H9 (cell line): Measurements from ENCODE around the gene AGGF1. TPM values are rescaled to one million over a fixed set of nuclear protein-coding genes. Genes with fewer than 3 reads are reported as not detected.
A peak's percentile ranks its signal among the peaks of the same experiment; 100 is the strongest.
"Not testable (repeated sequence)": the region's sequence is repeated elsewhere in the genome, so short reads cannot be mapped to it uniquely, and the experiment has no call there.

Experiments
- DNase-seq: peaks from one replicate; pipeline ENCODE4 v3.0.0-alpha.2; 2017
- H2AFZ ChIP-seq: one replicate; pipeline ENCODE4 v1.6.1; 2013; ENCODE audit warnings: mild to moderate bottlenecking, low read length, control low read depth, moderate library complexity
- H2AK5ac ChIP-seq: 2 replicates; pipeline ENCODE4 v1.6.1; 2013; ENCODE audit warnings: low read length, control low read depth, mixed read lengths; ENCODE audit not compliant: insufficient read length
- H2BK120ac ChIP-seq: one replicate; pipeline ENCODE4 v1.6.1; 2013; ENCODE audit warnings: low read depth, mild to moderate bottlenecking, low read length, control low read depth, inconsistent platforms; ENCODE audit not compliant: poor library complexity, severe bottlenecking
- H2BK12ac ChIP-seq: 2 replicates; pipeline ENCODE4 v1.6.1; 2013; ENCODE audit warnings: low read length, control low read depth, mixed read lengths, low read depth; ENCODE audit not compliant: insufficient read length
- H2BK15ac ChIP-seq: 2 replicates; pipeline ENCODE4 v1.6.1; 2013; ENCODE audit warnings: low read depth, low read length, control low read depth
- H2BK20ac ChIP-seq: one replicate; pipeline ENCODE4 v1.6.1; 2013; ENCODE audit warnings: low read depth, mild to moderate bottlenecking, low read length, control low read depth, inconsistent platforms; ENCODE audit not compliant: poor library complexity, severe bottlenecking
- H2BK5ac ChIP-seq: 2 replicates; pipeline ENCODE4 v1.6.1; 2013; ENCODE audit warnings: low read length, control low read depth, mixed read lengths; ENCODE audit not compliant: insufficient read length
- H3K14ac ChIP-seq: 2 replicates; pipeline ENCODE4 v1.6.1; 2013; ENCODE audit warnings: low read length, control low read depth; ENCODE audit not compliant: insufficient read depth
- H3K18ac ChIP-seq: 2 replicates; pipeline ENCODE4 v1.6.1; 2013; ENCODE audit warnings: low read depth, mild to moderate bottlenecking, mixed read lengths, low read length, control low read depth; ENCODE audit not compliant: insufficient read length
- H3K23ac ChIP-seq: 2 replicates; pipeline ENCODE4 v1.6.1; 2013; ENCODE audit warnings: low read length, control low read depth, mixed read lengths, low read depth; ENCODE audit not compliant: insufficient read length
- H3K23me2 ChIP-seq: 2 replicates; pipeline ENCODE4 v1.6.1; 2013; ENCODE audit warnings: low read depth, mild to moderate bottlenecking, mixed read lengths, low read length, control low read depth; ENCODE audit not compliant: insufficient read length, poor library complexity, severe bottlenecking
- H3K27ac ChIP-seq: 2 replicates; pipeline ENCODE4 v1.5.1; 2013; ENCODE audit warnings: low read length, control low read depth, mixed read lengths, low read depth; ENCODE audit not compliant: insufficient read length
- H3K27me3 ChIP-seq: 2 replicates; pipeline ENCODE4 v1.6.1; 2013; ENCODE audit warnings: low read length, control low read depth, inconsistent platforms; ENCODE audit not compliant: insufficient read depth
- H3K4ac ChIP-seq: 2 replicates; pipeline ENCODE4 v1.6.1; 2013; ENCODE audit warnings: low read depth, mild to moderate bottlenecking, control low read depth, inconsistent platforms, low read length, moderate library complexity
- H3K4me1 ChIP-seq: 2 replicates; pipeline ENCODE4 v1.6.1; 2013; ENCODE audit warnings: low read length, control low read depth, inconsistent platforms; ENCODE audit not compliant: insufficient read depth
- H3K4me2 ChIP-seq: 2 replicates; pipeline ENCODE4 v1.6.1; 2013; ENCODE audit warnings: low read length, control low read depth, mixed read lengths; ENCODE audit not compliant: insufficient read length, insufficient read depth
- H3K56ac ChIP-seq: 2 replicates; pipeline ENCODE4 v1.6.1; 2013; ENCODE audit warnings: low read depth, mild to moderate bottlenecking, mixed read lengths, low read length, control low read depth; ENCODE audit not compliant: insufficient read length
- H3K79me1 ChIP-seq: 2 replicates; pipeline ENCODE4 v1.6.1; 2013; ENCODE audit warnings: low read depth, mild to moderate bottlenecking, moderate library complexity, low read length, control low read depth, inconsistent platforms; ENCODE audit not compliant: insufficient read depth, poor library complexity, severe bottlenecking
- H3K79me2 ChIP-seq: 2 replicates; pipeline ENCODE4 v1.6.1; 2013; ENCODE audit warnings: low read length, control low read depth, inconsistent platforms; ENCODE audit not compliant: insufficient read depth
- H3K9ac ChIP-seq: 2 replicates; pipeline ENCODE4 v1.6.1; 2013; ENCODE audit warnings: low read length, control low read depth, mixed read lengths; ENCODE audit not compliant: insufficient read length; ENCODE audit errors: extremely low read depth
- H3K9me3 ChIP-seq: one replicate; pipeline ENCODE4 v1.6.1; 2013; ENCODE audit warnings: low read depth, low read length, inconsistent platforms; ENCODE audit not compliant: control insufficient read depth
- H3T11ph ChIP-seq: one replicate; pipeline ENCODE4 v1.6.1; 2013; ENCODE audit warnings: mild to moderate bottlenecking, low read length, control low read depth, inconsistent platforms
- H4K20me1 ChIP-seq: one replicate; pipeline ENCODE4 v1.6.1; 2013; ENCODE audit not compliant: control insufficient read depth, insufficient read length, insufficient read depth
- H4K5ac ChIP-seq: 2 replicates; pipeline ENCODE4 v1.6.1; 2013; ENCODE audit warnings: low read depth, mild to moderate bottlenecking, mixed read lengths, low read length, control low read depth; ENCODE audit not compliant: insufficient read length
- H4K8ac ChIP-seq: replicated peaks from 2 replicates; pipeline ENCODE4 v1.6.1; 2013; ENCODE audit warnings: low read length, control low read depth, mixed read lengths, low read depth; ENCODE audit not compliant: insufficient read length
- H4K91ac ChIP-seq: 2 replicates; pipeline ENCODE4 v1.6.1; 2013; ENCODE audit warnings: low read depth, mild to moderate bottlenecking, moderate library complexity, mixed read lengths, low read length, control low read depth; ENCODE audit not compliant: insufficient read length
- H3K27ac Mint-ChIP-seq, 3 experiments: 2 replicates in 2 of 3; 3 replicates in 1 of 3; pipeline ENCODE4 v1.8.0; 2020 to 2021; ENCODE audit warnings: mixed read lengths in 3 of 3, mild to moderate bottlenecking in 1 of 3, moderate library complexity in 1 of 3
- H3K27me3 Mint-ChIP-seq: 2 replicates; pipeline ENCODE4 v1.8.0; 2021; ENCODE audit warnings: low read depth, mild to moderate bottlenecking, moderate library complexity, mixed read lengths
- H3K36me3 Mint-ChIP-seq, 3 experiments: 2 replicates in 2 of 3; 3 replicates in 1 of 3; pipeline ENCODE4 v1.8.0; 2020 to 2021; ENCODE audit warnings: low read depth in 3 of 3, mixed read lengths in 3 of 3; ENCODE audit not compliant: insufficient read depth in 1 of 3
- H3K4me1 Mint-ChIP-seq, 2 experiments: 2 replicates each; pipeline ENCODE4 v1.8.0; 2020; ENCODE audit warnings: mixed read lengths in 2 of 2
- H3K4me3 Mint-ChIP-seq, 2 experiments: 2 replicates in 1 of 2; 3 replicates in 1 of 2; pipeline ENCODE4 v1.8.0; 2020 to 2021; ENCODE audit warnings: mild to moderate bottlenecking in 2 of 2, mixed read lengths in 2 of 2, moderate library complexity in 1 of 2
- H3K9me3 Mint-ChIP-seq, 2 experiments: 2 replicates in 1 of 2; 3 replicates in 1 of 2; pipeline ENCODE4 v1.8.0; 2020; ENCODE audit warnings: mild to moderate bottlenecking in 2 of 2, mixed read lengths in 2 of 2, moderate library complexity in 1 of 2
- CTCF ChIP-seq: fragments of 200-600 bp; sonication (generic); conservative IDR thresholded peaks from 3 replicates; pipeline ENCODE4 v1.8.0; 2021; ENCODE audit warnings: antibody characterized with exemption, mild to moderate bottlenecking
- WGBS: extraction: QIAGEN DNeasy Blood & Tissue Kit; methylation state at CpG from one replicate; pipeline ENCODE4 v1.1.7; 2013; ENCODE audit warnings: missing lambda C conversion rate, low lambda C conversion rate, mixed read lengths; ENCODE audit not compliant: insufficient read length; ENCODE audit errors: extremely low coverage; 5-methylcytosine and 5-hydroxymethylcytosine counted together
- total RNA-seq: library from RNA; stranded (reverse); gene quantifications from 2 replicates; pipeline ENCODE4 v1.2.1, GENCODE V29; 2021

The AGGF1 gene
- total RNA-seq, 1 experiment from 2014 or later: 13.6 TPM

GRCh38 chr5:77077829-77078176 is 47.6 kb downstream of the AGGF1 start:
- Mint-ChIP-seq H3K4me3 (peak overlapping the region; percentile 55 to 75), H3K27me3 (peaks cover 7% of the 10 kb centered on the region), H3K9me3 (peaks cover 0 to 3% of the 10 kb centered on the region in 2 experiments; a peak in 1 of 5 replicates), H3K4me1 (peaks cover 8 to 9% of the 10 kb centered on the region in 2 experiments; a peak in 3 of 4 replicates), H3K36me3 (peaks cover 2 to 7% (median 6%) of the 10 kb centered on the region in 3 experiments; a peak in 4 of 7 replicates), H3K27ac (no peak overlapping the region)
- H3T11ph ChIP-seq: no peak overlapping the region
- no peak overlapping the region for H2BK15ac ChIP-seq
- H4K91ac ChIP-seq: no peak overlapping the region
- H3K56ac ChIP-seq: no peak overlapping the region
- no peaks in the 10 kb centered on the region for H3K4me1 ChIP-seq
- no peak overlapping the region for H2BK5ac ChIP-seq
- no peaks in the 10 kb centered on the region for H3K9me3 ChIP-seq
- no peaks in the 10 kb centered on the region for H4K20me1 ChIP-seq
- DNase-seq: no peak
- no peak overlapping the region for H2BK120ac ChIP-seq
- no peak; the same call in 2 of the 3 replicates for TF ChIP-seq CTCF
- H4K5ac ChIP-seq: no peak overlapping the region
- H3K14ac ChIP-seq: no peak overlapping the region
- H3K27me3 ChIP-seq: no peaks in the 10 kb centered on the region
- H3K18ac ChIP-seq: no peak overlapping the region
- H2BK12ac ChIP-seq: no peak overlapping the region
- H3K4ac ChIP-seq: no peak overlapping the region
- no peak overlapping the region for H4K8ac ChIP-seq
- H3K79me2 ChIP-seq: no peaks in the 10 kb centered on the region
- no peaks in the 10 kb centered on the region for H3K79me1 ChIP-seq
- H3K4me2 ChIP-seq: peak overlapping the region; percentile 22
- H3K9ac ChIP-seq: peak overlapping the region; percentile 63
- H3K27ac ChIP-seq: no peak overlapping the region
- no peak overlapping the region for H3K23ac ChIP-seq
- no peak overlapping the region for H2BK20ac ChIP-seq
- no peaks in the 10 kb centered on the region for H3K23me2 ChIP-seq
- no peak overlapping the region for H2AK5ac ChIP-seq
- H2AFZ ChIP-seq: no peak overlapping the region
- WGBS: no CpG with 5 or more reads among the region's 12 CpGs

- not testable (repeated sequence) for H3K4me1 ChIP-seq, H3K56ac ChIP-seq, H3K9me3 ChIP-seq, H2BK15ac ChIP-seq, H3T11ph ChIP-seq, H3K4ac ChIP-seq, H3K4me3 Mint-ChIP-seq, H4K91ac ChIP-seq, H3K9me3 Mint-ChIP-seq, H2BK20ac ChIP-seq, H3K79me2 ChIP-seq, H3K4me1 Mint-ChIP-seq, H3K4me2 ChIP-seq, H4K5ac ChIP-seq, H2BK120ac ChIP-seq, H2AFZ ChIP-seq, H3K18ac ChIP-seq, H2AK5ac ChIP-seq, H3K79me1 ChIP-seq, H3K23ac ChIP-seq, H3K27ac ChIP-seq, H3K27ac Mint-ChIP-seq, H3K27me3 Mint-ChIP-seq, H3K14ac ChIP-seq, H4K20me1 ChIP-seq, H3K23me2 ChIP-seq, H2BK5ac ChIP-seq, H3K27me3 ChIP-seq, H4K8ac ChIP-seq, H3K9ac ChIP-seq, H2BK12ac ChIP-seq, DNase-seq
- WGBS: no CpG with 5 or more reads among the region's 11 CpGs
- H3K36me3 Mint-ChIP-seq: peaks cover 6 to 21% (median 17%) of the 10 kb centered on the region in 3 experiments; a peak in 5 of 7 replicates
These were observed 50.3 kb downstream of the AGGF1 start for GRCh38 chr5:77080479-77080878.
